GM12875 (cell line): ENCODE results near the gene VKORC1.
"Not testable (repeated sequence)": the region's sequence is repeated elsewhere in the genome, so short reads cannot be mapped to it uniquely, and the experiment has no call there.

ENCODE experiments used
- H3K4me3 ChIP-seq: one replicate; pipeline ENCODE4 v1.5.1; 2011; ENCODE audit warnings: low read depth, low read length, control low read depth
- CTCF ChIP-seq: IDR thresholded peaks from 2 replicates; pipeline ENCODE4 v1.5.1; 2011; ENCODE audit warnings: low read depth, mild to moderate bottlenecking, control low read depth, inconsistent platforms, low read length, moderate library complexity, borderline replicate concordance; ENCODE audit not compliant: insufficient read depth

The VKORC1 gene

GRCh38 chr16:31138621-31139578 is 44.3 kb upstream of the VKORC1 start:
- H3K4me3 ChIP-seq: no peak overlapping the region
- no peak for TF ChIP-seq CTCF

- H3K4me3 ChIP-seq: not testable (repeated sequence)
Observed at GRCh38 chr16:31136822-31137499, 42.4 kb upstream of the VKORC1 start.

GRCh38 chr16:31136287-31136662 is 41.7 kb upstream of the VKORC1 start:
- H3K4me3 ChIP-seq: no peak overlapping the region
- TF ChIP-seq CTCF: no peak

GRCh38 chr16:31135535-31136286 is 41.1 kb upstream of the VKORC1 start, which contains the start of gene PRSS8:
Gene PRSS8, minus strand, starts transcription at chr16:31135727. Its CDS starts 229 bp downstream, at chr16:31135498.
- no peak for TF ChIP-seq CTCF
- no peak within 1 kb of the TSS for H3K4me3 ChIP-seq

GRCh38 chr16:31134625-31135534 is 40.3 kb upstream of the VKORC1 start:
- no peak overlapping the region for H3K4me3 ChIP-seq
- TF ChIP-seq CTCF: no peak

GRCh38 chr16:31134091-31134571 is 39.5 kb upstream of the VKORC1 start:
- no peak for TF ChIP-seq CTCF
- H3K4me3 ChIP-seq: no peak overlapping the region
